GM10266 (cell line): ENCODE measurements around the gene MTAP.

Experiments
- DNase-seq: peaks from one replicate; pipeline ENCODE4 v3.0.0; 2012; ENCODE audit errors: extremely low spot score
- TF ChIP-seq, protein P1 (sequence below): IDR thresholded peaks from 2 replicates; pipeline ENCODE4 v1.5.1; 2012; ENCODE audit warnings: mild to moderate bottlenecking, low read depth; ENCODE audit not compliant: control insufficient read depth, insufficient read depth; ENCODE audit errors: missing control alignments

The MTAP gene

DNA sequence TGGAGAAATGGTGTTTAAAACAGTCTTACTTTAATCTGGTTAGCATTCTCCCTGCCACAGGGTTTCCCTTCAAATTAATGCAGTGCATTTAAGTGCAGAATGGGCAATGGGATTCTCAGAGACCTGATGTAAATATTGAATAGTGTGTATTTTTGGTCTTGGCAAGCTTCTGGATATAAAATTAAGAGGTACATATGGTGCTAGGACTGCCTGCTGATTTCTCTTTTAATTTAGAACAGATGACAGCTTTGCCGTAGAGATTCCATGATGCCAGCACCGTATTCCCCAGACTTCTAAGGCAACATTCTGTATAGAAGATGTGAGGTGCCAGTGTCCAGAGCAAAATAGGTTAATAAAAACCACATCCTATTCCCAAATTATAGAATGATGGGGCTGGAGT lies 1.9 kb downstream of the MTAP start:
- no peak for DNase-seq
- TF ChIP-seq, protein P1, sequence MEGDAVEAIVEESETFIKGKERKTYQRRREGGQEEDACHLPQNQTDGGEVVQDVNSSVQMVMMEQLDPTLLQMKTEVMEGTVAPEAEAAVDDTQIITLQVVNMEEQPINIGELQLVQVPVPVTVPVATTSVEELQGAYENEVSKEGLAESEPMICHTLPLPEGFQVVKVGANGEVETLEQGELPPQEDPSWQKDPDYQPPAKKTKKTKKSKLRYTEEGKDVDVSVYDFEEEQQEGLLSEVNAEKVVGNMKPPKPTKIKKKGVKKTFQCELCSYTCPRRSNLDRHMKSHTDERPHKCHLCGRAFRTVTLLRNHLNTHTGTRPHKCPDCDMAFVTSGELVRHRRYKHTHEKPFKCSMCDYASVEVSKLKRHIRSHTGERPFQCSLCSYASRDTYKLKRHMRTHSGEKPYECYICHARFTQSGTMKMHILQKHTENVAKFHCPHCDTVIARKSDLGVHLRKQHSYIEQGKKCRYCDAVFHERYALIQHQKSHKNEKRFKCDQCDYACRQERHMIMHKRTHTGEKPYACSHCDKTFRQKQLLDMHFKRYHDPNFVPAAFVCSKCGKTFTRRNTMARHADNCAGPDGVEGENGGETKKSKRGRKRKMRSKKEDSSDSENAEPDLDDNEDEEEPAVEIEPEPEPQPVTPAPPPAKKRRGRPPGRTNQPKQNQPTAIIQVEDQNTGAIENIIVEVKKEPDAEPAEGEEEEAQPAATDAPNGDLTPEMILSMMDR = no peak

DNA sequence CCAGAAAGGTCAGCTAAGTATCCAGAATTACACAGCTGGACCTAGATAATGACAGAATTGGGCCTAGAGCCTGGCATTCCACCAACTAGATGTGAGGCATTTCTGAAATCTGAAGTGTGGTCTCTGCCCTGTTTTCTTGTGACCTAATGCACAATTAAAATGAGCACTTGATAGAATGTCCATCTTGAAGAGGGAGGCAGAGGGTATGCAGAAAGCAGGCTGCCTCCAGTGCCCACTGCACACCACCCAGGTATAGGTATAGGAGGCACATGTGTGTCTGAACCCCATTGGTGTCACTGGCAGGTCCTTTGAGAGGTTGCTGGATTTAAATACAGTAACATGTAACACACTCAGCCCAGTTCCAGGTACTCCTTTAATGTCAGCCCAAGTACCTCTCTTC lies 2.4 kb downstream of the MTAP start:
- TF ChIP-seq, protein P1 = no peak
- no peak for DNase-seq

GRCh38 chr9:21806644-21807043 lies 4.2 kb downstream of the MTAP start:
- TF ChIP-seq, protein P1 = no peak
- DNase-seq = no peak

- no peak for DNase-seq
Measured at GRCh38 chr9:21810388-21810787, 8.0 kb downstream of the MTAP start.

GRCh38 chr9:21810881-21811280 lies 8.4 kb downstream of the MTAP start:
- no peak for DNase-seq
- TF ChIP-seq, protein P1 = no peak

More at GRCh38 chr9:21810388-21810787, 8.0 kb downstream of the MTAP start:
- TF ChIP-seq, protein P1 = no peak

GRCh38 chr9:21811914-21812313 lies 9.5 kb downstream of the MTAP start:
- no peak for DNase-seq
- TF ChIP-seq, protein P1 = no peak

DNA sequence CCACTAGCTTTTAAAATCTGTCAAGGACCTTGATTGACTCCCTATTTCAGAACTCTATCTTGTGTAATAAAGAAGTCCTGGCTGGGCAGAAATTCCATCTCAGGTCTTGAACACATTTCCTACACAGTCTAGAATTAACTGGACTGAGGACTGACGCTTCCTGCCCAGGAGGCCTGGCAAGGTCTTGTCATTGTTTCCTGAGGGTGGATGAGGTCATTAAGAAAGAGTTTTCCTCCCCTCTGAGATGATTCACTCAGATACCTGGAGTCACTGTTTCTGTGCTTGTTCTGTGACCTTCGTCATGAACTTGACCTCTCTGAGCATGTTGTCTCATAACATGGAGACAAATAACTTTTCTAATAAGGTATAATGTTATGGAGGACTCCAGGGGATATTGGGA lies 10.0 kb downstream of the MTAP start:
- TF ChIP-seq, protein P1 = no peak
- no peak for DNase-seq
